ENCODE data around the gene ICE2.

ICE2 gene

DNA sequence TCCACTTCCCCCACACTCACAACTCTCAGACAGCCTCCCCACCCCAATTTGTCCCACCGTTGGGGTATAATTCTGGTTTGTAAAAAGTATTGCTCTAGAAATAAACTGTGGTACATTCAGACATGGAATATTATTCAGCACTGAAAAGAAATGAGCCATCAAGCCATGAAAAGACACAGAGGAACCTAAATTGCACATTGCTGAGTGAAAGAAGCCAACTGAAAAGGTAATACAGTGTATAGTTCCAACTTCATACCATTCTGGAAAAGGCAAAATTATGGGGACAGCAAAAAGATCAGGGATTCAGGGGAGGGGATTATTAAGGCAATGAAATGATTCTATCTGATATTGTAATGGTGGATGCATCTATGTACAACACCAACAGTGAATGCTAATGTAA lies 91.6 kb downstream of the ICE2 start:
- DNase-seq (ENCODE audit: low spot score) = no peak

DNA sequence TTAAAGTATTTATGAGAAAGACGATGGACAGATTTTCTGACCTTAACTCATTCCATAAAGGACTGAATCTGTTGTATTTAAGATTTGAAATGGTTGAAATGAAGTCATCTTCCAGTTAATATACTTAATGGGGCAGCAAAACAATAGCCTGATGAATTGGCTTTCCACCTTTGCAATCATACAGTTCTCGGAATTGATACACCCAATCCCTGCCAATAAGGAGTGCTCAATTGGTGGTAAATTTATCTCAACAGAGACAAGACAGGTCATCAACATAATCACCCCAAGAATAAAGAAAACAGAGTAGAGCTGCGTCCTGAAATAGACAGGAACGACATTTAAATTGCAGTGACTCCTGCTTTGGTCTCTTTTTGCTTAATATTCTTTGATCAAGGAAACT lies 92.3 kb downstream of the ICE2 start:
- DNase-seq (ENCODE audit: low spot score) = no peak

DNA sequence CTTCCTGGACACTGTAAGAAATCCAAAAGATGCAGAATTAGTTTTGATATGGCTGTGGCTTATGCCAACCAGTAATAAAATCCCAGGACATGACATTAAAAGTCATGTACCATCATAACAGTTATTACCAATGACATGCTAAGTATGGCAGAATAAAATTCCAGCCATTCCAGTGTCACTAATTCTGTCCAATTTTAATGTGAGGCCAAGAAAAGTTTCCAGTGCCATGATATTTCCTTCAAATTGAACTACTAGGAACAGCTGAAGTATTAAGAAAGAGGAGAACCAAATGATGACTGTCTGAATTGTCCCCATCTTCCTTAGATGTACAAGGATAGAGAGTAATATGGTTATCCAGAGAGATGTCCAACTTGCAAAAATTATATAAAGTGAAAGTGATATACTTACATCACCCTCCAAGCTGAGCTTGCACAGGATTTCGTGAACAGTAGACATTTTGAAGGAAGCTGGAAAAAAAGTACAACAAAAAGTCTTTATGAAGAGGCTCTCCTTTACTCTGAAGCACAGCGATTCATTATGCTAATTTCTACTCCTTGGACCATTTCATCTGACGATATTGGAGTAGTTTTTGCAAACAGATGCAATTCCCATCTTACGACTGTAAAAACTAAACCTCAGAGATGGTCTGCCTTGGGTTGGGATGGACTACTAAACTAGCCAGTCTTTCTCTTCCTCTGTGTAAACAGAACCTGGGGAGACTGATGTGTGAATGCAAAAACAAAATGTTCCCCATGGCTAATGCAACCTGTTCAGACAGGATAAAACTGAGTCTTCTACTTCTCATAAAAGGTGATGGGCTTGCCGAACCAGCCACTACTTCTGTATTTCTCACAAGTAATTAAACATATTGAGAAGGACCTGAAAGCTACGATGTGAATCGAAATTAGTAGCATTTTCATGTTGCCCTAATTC lies 93.1 kb downstream of the ICE2 start:
- DNase-seq (ENCODE audit: low spot score) = no peak

DNA sequence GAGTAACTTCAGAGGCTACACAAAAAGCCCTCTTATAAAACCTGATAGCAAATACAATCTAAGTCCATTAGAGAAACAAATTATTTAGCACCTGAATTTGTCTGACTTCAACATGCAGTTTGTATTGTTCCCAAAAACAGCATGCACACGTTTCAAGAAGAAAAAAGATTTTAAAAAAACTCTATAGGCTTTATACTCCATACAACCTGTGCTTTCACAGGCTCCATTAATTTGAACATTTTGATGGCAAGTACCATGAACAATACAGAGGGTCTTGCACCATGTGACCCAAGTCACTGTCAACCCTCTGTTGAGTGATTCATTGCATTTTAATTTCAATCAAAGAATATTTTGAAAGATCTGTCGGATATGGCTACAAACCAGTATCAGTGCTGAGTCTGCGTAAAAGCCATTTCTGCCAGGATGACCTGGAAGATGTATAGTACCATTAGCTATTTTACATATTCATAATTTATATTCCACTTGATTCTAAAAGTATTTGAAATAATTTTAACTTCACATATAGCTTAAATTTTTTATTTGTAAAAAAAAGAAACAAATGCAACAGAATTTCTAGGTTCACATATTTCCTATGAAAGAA lies 94.3 kb downstream of the ICE2 start:
- no peak for DNase-seq (ENCODE audit: low spot score)

DNA sequence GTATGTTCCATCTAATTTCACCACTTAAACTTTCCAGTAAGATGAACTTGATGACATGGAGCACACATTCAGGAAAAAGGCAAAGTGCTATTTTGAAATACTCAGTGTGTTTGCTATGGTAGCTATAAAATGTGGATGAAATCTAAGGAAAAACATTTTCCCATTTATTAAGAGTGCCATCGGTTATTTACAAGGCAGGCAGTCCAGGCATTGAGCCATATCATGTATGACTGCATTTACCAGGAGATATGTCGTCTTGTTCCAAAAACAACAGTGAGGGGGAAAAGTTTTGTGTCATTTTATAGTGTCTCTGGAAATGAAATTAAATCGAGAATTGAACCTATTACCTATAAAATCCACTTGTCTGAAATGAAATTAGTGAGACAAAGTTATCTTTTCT lies 94.9 kb downstream of the ICE2 start:
- DNase-seq (ENCODE audit: low spot score) = no peak

DNA sequence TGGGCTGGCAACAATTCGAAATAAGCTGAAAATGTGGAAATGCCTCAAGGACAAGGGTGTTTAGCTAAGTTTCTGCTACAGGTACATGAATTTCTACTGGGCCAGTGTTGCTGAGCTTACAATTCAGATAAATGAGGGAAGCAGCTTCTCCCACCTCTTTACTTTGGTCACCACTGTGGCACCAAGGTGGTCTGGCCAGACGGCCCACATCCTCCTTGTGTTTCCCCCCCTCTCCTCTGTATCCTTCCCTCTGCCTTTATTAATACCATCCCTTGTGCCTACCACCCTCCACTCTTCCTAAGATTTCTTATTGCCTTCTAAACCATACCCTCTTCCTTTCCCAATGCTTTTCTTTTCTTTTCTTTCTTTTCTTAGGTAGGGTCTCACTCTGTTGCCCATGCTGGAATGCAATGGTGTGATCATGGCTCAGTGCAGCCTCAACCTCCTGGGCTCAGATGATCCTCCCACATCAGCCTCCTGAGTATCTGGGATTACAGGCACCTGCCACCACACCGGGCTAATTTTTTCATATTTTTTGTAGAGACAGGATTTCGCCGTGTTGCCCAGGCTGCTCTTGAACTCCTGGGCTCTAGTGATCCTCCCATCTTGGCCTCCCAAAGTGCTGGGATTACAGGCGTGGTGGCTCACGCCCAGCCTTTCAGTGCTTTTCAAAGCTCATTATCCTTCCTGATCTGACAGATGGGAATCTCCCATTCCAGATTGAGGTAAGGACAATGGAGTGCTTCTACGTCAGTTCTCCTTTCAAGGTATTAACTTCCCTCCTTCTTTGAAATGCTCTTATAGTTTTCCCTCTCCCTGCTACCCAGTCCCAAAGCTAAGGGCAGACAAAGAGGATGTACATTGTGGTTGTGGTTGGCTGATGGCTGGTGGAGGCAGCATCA lies 95.9 kb downstream of the ICE2 start:
- no peak for DNase-seq (ENCODE audit: low spot score)

DNA sequence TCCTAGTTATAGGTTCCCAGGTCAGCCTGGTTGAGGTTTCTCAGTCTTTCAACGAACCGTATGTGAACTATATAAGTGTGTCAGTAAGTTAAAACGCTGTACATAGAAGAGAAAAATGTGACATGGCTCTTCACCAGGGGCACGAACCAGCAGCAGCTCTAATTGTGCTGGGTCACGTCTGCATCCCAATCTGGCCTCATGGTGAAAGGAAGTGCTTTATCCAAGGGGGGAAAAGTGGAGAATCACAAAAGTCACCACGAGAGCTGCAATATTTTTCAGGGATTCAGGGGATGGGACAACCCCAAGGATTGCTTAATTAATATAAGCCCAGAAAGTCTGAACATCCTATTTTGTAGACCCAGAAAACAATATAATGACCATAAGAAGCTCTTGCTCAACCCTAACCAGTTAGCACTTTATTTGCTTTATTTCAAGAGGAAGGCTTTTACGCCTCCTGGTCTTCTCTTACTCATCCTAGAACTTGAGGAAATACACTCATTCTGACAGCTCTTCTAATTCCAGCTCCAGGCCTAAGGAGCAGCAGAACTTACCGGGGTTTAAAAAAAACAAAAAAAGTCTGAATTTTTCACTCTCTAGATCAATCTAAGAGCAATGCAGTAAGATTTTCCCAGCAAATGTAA lies 97.7 kb downstream of the ICE2 start:
- no peak for DNase-seq (ENCODE audit: low spot score)

DNA sequence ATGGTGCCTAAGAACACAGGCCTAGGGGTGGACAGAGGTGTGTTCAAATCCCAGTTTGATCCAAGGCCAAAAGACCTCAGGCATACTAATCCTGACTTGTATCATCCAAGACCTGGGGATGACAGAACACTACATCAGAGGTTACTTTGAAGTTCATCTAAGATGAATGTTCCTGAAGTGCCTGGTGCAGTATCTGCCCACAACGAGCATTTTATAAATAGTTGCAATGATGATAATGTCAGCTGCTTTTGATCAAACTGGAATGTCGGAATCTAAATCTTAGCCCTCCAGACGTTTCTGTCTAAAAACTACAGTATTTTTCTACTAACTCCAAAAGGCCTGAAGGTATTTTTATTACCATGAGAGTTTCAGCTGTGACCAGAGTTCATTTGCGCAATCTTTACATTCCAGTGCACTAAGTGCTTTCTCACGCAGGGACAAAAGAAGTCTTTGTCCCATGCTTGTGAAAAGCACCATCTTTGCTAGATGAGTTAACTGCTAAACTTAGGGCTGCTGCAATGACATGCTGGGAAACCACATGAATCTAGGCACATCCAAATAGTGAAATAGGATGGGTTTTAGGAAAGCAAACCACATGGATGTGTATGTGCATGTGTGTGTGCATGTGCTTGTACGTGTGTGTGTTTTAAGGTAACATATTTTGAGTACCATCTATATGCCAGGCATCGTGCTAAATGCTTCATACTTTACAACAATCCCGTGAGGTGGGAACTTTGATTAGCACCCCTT lies 99.2 kb downstream of the ICE2 start:
- no peak for DNase-seq (ENCODE audit: low spot score)

DNA sequence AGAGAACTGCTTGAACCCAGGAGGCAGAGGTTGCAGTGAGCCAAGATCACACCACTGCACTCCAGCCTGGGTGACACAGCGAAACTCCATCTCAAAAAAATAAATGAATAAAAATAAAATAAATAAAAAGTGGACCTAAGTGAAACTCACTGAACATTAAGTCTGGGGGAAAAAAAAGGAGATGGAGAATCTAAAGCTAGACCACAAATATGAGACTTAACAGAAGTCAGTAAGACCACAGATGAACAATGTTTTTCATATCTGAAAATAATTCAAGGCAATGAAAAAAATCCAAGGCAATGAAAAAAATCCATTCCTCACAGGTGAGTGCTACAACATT lies 99.8 kb downstream of the ICE2 start:
- DNase-seq (ENCODE audit: low spot score) = no peak

DNA sequence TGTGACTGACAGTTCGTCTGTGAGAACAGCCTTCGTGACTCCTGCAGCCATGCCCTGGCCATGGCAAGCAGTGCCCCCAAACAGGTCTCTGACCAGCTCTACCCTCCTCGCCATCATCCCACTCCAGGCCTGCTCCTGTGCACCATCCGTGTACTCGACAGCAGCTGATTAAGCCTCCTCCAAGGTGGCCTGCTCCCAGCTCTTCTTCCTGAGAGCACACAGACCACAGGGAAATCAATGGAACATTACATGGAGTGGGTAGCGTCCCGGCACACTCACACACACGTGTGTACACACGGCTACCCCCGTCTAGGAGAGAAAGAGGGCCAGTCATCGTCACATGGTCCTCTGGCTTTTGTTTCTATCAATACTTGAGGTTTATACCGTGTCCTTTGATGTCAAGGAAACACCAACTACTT lies 102.3 kb downstream of the ICE2 start:
- no peak for DNase-seq (ENCODE audit: low spot score)

DNA sequence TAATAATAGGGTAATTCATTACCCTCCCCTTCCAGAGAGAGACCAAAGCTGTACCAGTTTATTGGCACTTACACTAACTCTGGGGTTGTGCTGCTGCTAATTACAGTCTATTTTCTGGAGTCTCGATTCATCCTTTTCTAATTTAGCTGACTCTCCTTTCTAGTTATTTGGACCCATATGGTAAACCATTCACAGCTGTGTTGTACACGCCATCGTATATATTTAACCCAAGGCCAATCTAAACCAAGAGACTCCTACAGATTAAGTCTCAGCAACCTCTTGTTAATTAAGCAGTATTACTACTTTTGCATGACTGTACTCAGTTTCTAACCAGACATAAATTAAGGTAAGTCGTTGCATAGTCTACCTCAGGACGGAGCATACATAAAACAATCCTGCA lies 103.6 kb downstream of the ICE2 start:
- DNase-seq (ENCODE audit: low spot score) = no peak

DNA sequence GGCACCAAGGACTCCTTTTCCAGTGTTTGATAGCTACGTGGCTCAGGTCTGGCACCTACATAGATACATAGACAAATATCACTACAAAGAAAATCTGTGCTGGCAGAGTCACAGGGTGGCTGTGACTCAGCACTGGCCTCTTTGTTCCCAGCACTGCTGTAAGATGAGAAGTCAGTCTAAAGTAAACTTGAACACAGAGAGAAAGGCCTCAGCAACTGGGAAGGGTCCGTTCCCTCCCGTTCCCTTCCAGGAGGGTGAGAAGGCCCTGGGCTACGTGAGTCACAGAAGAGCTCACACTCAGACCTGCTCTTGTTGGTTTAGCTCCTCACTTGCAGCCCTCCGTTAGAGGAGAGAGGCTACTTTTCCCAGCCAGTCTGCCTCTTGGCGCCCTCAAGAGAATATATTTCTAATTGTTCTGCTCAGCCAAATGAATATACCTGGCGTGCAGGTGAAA lies 104.3 kb downstream of the ICE2 start:
- DNase-seq (ENCODE audit: low spot score) = no peak

DNA sequence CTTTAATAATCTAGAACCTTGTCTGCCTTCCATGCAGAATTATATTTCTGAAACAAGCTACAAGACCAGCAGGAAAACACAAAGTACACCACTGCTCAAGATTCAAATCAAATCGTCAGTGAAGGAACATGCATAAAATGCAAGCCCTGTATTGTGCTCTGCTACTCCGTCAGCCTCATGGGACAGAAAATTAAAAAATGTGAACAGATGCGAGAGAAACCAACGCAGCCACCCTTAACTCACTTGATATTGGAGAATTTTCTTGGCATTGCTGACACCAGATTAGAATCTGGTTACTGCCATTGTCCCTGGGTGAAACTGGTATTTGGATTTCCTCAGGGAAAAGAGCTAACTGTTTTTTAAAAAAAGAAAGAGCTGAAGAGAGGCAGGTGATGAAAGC lies 104.7 kb downstream of the ICE2 start:
- DNase-seq (ENCODE audit: low spot score) = no peak

DNA sequence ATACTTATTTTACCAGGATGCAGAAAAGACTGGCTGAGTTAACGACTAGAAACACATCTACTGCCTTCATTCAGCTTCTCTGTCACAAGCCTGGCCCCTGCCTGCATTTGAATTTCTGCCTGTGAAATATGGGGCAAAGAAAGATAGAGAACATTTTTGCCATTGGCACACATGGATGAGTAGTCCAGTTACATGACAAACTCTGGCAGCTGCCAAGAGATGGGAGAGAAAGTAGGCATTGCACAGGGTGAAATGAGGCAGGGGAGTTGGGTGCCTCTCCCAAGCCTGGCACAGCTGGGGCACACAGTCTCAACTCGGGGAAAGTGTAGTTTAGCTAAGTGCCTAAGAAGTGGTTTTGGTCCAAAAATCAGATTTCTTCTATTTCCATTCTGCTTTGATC lies 105.2 kb downstream of the ICE2 start:
- no peak for DNase-seq (ENCODE audit: low spot score)

DNA sequence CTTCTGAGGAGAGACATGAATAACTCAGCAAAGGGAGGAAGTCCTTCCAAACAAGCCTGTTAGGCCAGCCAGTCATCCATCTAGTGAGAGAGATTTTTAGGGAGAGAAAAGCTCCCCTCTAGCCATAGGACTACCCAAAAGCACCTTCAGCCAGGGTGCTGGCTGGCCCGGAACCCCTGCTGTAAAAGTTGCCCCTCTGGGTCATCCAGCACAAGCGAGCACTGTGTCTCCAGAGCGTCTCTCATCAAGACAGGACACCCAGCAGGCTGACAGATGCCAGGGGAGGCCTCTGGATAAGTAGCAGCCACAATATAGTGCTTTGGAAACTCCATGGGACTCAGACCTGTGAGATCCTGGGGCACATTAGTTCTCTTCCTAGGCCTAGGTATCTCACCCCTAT lies 105.6 kb downstream of the ICE2 start:
- no peak for DNase-seq (ENCODE audit: low spot score)

DNA sequence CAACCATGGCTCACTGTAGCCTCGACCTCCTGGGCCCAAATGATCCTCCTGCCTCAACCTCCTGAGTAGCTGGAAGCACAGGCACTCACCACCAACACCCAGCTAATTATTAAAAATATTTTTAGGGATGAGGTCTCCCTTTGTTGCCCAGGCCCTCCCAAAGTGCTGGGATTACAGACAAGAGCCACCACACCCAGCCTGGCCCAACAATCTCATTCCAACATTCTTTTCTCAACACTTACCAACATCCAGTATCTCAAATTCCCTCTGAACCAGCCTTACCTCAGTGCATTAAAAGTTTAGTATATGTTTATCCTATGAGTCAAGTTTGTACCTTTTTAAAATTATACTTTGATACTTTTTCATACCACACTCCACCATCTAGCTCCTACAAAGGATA lies 106.2 kb downstream of the ICE2 start:
- no peak for DNase-seq (ENCODE audit: low spot score)

DNA sequence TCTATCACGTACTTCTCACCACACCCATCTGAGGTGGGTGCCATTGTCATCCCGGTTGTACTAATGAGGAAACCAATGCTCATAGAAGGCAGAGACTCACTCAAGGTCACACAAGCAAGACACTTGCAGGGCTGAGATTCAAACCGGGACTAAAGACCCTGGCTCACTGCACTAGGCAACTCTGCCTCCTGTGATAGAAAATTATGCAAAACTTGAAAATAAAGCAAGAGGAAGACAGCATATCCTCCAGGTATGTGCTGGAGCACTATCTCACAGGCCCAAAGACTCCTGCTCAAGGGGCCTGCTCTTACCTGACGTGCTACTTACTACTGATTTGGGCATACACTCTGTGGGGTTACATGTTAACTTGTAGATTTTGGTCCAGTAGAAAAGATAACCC lies 106.7 kb downstream of the ICE2 start:
- DNase-seq (ENCODE audit: low spot score) = no peak

DNA sequence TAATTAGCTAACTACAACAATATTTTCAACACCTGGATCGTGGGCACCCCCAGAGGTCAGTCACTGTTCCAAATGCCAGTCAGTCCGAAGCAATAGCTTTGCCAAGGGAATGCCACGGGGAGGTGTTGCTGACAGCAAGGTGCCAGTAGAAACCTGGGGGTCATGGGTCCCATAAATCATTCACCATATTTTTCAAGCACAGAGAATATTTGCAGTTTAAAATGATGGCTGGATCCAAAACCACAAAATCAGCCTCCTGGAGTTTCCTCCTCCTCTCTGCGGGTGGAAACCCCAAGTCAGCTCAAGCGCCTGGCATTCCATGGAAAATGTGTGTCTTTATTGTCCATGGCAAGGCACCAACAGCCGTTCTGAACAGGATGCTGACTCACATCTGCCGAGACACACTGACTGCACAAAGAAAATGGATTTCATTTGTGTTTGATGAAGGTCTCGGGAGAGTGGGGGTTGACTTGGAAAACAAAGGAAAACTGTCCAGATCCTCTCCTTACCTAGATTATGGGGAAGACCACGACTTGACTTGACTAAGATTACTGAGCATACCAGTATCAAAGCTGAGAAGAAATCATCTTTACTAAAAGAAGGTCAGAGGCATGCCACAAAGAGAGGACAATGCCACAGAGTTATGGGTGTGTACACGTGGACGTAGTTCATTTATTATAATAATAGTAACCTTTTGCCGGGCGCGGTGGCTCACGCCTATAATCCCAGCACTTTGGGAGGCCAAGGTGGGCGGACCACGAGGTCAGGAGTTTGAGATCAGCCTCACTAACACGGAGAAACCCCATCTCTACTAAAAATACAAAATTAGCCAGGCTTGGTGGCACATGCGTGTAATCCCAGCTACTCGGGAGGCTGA lies 107.5 kb downstream of the ICE2 start:
- DNase-seq (ENCODE audit: low spot score) = no peak

DNA sequence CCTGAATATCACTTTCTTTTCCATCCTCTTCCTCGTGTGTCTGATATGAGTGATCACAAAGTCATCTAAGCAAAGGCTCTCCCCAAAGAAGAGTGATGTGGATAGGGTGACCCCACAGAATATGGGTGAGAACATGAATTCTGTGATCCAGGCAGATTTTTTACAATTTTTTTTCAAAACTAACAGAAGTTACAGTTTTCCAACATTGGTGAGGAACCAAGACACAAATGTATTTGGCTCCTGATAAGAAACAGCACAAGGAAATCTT lies 108.1 kb downstream of the ICE2 start:
- DNase-seq (ENCODE audit: low spot score) = no peak

DNA sequence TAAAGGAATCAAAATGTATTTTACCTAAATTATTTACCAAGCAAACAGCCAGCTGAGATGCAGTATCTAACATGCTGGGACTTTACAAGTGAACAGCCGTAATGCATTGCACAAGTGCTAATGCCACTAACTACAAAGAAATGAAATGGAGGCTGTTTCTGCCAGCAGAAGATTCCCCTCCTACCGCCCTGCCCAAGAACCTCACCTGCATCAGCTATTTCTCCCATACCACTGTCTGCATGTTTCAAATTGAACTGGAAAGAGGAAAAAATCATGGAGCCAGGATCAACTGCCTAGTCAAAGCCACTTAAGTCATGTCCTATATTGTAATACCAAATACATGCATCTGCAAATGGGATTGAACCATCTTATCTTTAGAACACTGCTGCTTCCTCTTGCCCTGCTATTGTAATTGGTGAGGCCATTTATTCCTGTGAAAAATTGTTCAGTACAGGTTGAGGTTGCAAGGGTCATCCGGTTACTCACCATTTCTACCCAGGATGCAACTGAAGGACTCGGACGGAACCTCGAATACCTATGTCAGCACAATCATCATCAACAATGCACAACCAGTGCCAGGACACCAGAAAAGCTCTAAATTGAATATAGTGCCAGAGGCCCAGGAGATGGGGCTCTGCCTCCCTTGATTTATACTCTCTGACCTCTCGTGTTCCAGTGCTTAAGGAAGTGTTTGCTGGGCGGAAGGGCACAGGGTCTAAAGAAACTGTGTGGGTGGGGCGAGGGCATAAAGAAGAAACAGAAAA lies 108.7 kb downstream of the ICE2 start:
- no peak for DNase-seq (ENCODE audit: low spot score)

Measured in CD4-positive, alpha-beta T cell treated with Interleukin-2 at 100 ng/mL for 4 hours (primary cell).